Measurements from ENCODE around the gene CLSTN2.

Gene CLSTN2

DNA sequence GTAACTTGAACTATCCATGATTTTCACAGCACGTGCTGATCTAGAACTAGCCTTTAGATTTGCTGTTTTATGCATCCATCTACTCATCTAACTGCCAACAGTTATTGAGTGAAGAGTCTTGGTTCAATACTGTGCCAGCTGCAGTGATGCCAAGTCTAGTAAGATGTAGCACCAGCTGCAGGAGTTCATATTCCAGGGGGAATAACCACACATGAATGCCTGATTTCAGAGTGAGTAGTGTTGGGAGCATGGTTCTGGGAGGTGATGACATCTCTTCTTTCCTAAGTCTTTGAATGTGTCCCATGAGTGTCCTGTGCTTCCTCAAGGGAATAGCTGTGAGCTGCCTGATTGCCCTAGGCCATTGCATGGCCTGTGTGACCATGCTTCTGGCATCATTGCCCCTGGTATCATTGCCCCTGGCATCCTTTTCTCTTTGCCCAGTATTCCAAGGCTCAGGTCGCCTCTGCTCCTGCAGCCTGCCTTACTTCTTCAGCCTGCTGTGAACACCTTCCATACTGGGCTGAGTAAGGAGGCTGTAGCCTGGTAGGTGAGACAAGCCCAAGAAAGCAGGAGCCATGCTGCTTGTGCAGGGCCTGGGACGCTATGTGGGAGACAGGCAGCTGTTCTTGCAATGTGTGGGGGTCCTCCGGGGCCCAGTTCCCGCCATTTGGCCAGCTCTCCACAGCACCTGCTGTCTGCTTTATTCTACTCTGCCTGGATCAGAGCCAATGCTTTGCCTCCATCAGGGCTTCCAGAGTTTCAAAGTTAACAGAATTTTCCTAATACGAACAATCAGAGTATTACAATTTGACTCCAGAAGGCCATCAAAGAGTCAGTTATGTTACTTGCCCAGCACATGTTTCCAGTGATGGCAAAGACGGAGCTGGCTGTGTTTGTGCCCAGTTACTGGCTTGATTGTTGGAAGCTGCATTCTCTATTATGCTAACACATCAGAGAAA is 73.2 kb downstream of the CLSTN2 start:
- no peak for DNase-seq

GRCh38 chr3:140010391-140010790 is 75.4 kb downstream of the CLSTN2 start:
- no peak for DNase-seq

- DNase-seq: no peak
Observed at GRCh38 chr3:140011086-140011485, 76.1 kb downstream of the CLSTN2 start.

GRCh38 chr3:140011611-140012277 is 76.8 kb downstream of the CLSTN2 start:
- no peak for DNase-seq

- DNase-seq: no peak
Observed at GRCh38 chr3:140013220-140013619, 78.2 kb downstream of the CLSTN2 start.

DNA sequence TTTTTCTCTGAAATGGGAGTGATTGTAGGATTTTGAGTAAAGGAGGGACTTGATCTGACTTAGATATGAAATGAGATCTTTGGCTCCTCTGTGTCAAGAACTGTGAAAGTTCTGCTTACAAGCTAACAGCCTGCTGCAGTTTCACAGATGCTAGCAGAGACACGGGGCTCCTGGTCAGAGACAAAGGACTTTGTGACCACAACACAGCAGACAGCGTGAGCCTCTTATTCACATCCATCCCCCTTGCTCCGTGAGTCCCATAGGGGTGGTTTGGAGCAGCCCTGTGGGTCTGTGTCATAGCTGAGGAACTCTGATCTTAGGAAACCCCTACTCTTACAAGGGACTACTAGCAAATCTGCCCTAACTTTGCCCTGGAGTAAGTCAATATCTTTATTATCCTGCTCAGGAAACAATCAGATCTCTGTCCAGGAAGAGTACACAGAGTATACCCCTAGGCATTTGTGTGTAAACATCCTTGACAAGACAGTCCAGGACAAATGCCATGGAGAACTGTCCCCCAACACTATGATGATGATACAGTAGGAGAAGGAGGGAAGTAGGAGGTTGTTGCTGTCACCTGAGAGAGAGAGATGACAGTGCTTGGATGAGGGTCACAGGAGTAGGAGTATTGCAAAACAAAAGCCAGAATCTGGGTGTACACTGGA is 80.0 kb downstream of the CLSTN2 start:
- no peak for DNase-seq

DNA sequence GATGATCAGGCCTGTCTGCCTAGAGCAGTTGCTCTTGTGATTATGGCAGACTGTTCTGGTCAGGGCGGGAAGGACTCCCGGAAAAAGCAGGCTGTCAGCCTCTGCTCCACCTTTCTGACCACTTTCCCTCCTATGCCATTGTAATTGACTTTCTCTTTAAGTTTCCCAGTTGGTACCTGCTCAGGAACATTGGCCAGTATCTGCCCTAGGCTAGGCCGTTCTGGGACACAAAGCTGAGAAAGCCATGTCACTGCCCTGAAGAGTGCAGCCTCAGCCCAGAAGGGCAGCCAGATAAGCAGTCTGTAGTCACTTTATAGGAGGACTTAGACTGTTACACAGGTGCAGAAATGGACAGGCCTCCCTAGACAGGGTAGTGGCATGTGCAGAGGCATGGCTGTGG is 80.8 kb downstream of the CLSTN2 start:
- DNase-seq: no peak

GRCh38 chr3:140018556-140018955 is 83.6 kb downstream of the CLSTN2 start:
- no peak for DNase-seq

DNA sequence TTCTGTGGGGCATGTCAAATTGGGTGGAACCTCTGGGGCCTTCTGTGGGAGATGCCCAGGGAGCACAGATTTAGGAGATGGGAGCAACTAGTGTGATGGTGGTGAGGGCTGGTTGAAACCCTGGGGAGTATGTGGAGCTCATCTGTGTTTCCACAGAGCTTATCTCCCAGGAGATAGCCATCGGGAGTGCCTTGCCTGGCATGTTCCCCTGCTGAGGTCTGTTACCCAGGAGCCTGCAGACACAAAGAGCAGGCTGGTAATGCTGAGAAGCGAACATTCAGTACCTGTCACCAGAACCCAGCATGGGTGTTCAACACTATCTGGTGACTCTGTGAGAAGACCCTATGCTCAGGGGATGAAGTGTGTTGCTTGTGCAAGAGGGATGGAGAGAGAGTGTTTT is 85.0 kb downstream of the CLSTN2 start:
- DNase-seq: no peak

GRCh38 chr3:140020541-140020940 is 85.6 kb downstream of the CLSTN2 start:
- DNase-seq: no peak

- no peak for DNase-seq
Observed at GRCh38 chr3:140021269-140021668, 86.3 kb downstream of the CLSTN2 start.

- DNase-seq: no peak
Observed at GRCh38 chr3:140022066-140022770, 87.2 kb downstream of the CLSTN2 start.

DNA sequence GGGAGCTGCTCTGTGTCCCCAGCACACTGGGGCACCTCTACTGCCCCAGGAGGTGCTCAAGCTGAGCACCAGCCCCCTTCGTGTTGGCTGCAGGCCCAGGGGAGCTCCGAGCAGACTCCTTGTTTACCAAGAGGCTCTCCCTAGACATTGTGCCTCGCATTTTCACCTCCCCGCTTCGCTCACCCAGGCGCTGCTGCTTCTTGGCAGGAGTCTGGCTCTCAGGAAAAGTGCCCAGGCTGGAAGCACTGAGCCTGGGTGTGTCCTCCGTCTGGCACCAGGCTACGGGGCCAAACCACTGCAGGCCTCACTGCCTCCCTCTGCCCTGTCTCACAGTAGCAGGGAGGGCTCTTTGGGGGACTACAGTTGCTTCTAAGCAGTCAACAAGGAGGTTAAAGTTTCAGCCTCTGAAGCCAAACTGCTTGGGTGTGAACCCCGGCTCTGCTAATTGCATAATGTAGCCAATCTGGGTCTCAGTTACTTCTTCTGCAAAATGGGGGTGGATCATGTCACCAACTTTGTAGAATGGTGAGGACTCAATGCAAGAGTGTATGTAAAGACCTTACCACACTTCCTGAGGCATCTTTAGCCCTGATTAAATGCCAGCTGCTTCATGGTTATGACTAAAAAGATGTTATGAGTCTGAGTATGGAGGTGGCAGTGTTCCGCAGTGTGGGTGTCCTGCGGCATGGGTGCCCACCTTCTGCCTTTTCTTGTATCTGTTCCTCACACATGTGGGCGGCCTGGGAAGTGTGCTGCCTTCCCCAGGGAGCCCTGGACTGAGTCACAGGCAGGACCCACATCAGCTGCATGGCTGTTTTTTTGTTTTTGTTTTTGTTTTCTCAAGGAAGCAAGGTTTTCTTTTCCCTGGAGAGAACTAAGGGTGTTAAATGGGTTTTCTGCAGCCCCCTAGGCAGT is 88.9 kb downstream of the CLSTN2 start:
- DNase-seq: no peak

DNA sequence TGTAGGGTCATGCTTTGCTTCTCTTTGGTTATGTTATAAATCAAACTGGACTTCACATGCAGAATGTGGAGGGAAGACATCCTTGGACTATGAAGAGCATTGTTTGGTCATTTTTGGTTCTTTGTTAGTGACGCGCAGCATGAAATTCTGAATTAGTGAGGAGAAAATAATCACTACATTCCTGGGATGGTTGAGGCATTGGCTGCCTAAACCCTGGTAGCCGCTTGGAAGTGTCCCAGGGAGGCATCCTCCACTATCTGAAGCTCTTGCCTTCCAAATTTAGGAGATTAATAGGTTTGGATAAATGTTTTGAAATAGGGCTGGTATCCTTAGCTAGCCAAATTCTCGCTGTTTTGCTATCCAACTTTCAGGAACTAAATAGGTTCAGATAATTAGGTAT is 96.2 kb downstream of the CLSTN2 start:
- DNase-seq: no peak

DNA sequence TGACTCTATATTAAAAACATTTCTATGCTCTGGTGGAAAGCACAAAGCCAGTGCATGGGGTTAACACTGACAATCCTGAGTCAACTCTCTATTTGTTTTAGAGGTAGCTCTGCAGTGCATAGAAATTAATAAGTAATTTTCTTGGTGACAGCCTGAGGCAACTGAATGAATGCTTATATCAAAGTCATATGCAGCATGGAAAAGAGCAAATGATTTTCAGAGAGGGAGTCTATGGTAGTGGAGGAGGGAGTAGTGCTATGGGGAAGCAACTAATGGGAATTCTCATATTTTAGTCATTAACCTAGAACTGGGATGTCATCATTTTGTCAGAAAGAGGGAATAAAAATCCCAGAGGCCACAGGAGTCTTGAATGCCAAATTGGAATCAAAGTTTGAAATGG is 99.1 kb downstream of the CLSTN2 start:
- no peak for DNase-seq

DNA sequence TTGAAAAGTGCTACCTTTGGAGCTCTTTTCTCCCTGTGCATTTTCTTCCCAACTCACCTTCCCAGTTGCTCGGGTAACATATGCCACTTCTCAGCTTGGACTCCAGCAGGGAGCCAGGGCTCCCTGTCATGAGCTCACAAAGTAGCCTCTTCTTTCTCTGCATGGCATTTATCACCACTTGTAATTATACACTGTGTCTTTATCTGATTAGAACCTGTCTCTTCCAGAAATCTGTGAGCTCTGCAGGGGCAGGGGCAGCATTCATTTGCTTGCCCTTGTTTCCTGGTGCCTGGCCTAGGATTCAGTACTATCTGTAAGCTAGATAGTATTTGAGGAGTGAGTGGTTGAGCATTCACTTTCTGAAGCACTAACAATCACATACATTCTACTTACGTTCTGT is 100.9 kb downstream of the CLSTN2 start:
- DNase-seq: no peak

GRCh38 chr3:140050396-140050795 is 115.4 kb downstream of the CLSTN2 start:
- no peak for DNase-seq

- no peak for DNase-seq
Observed at GRCh38 chr3:140051019-140051957, 116.3 kb downstream of the CLSTN2 start.

DNA sequence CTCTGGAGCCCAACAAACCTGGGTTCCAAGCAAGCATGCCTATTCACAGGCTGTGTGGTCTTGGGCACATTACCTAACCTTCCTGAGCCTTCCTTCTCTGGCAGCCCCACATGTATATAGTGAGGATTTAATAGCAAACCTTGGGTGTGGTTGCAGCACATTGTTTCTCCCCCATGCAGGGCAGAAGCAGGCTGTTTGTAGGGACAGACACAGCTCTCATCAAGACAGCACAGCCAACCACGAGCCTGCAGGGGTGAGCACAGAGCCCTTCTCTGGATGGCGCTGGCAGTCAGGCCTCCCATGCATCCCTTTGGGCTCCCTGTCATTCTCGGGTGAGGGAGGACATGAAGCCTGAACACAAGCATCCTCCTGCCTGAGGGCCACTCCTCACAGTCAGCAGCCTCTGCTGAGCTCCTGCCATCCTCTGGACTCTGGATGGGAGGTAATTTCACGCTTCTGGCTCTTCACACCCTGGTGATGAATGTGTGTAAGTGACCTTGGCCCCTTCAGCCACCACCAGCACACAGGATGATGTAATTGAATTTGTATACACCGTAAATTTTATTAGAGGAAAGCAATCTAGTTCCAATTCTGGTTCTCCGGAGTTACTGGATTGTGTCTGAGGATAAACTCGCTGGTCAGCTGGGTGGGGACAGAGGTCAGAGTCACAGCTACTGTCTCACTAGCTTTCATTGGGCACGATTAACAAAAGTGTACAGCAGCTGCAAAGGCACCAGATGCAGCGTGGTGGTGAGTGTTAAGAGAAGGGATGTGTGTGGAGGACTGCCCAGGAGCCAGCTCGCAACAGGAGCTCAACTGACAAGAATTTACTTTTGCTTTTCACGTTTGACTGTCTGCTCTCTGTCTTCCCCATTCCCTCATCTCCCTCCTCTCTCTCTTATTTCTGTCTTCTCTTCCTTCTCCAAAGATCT is 118.1 kb downstream of the CLSTN2 start:
- no peak for DNase-seq

GRCh38 chr3:140053794-140054193 is 118.8 kb downstream of the CLSTN2 start:
- DNase-seq: no peak
